ENCODE results near the gene ABLIM2. TPM values are rescaled to one million over a fixed set of nuclear protein-coding genes. Genes with fewer than 3 reads are reported as not detected.

Gene ABLIM2
- total and polyA plus RNA-seq, 2 of the 8 experiments (the other 6 are each of a cell fraction or from before 2014, with no cell fraction given) = 2.8 to 3.0 TPM

DNA sequence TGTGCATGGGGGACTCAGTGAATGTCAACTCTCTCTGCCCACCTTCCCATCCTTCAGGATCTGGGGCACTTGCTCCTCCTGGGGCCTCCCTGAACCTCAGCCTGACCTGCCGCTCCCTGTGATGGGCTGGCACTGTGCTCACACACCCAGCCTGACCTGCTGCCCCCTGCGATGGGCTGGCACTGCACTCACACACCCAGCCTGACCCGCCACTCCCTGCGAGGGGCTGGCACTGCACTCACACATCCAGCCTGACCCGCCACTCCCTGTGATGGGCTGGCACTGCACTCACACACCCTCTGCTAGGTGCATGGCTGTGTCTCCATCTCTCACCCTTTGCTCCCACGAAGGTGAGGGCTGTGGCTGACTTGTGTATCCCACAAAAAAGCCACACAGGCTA, 103.4 kb downstream of the ABLIM2 start:
- Histone ChIP-seq H2AFZ (ENCODE audit: low read length) (no peak overlapping the region), H4K8ac (ENCODE audit: extremely low read depth, insufficient read depth, low read length) (no peak overlapping the region; the same call in 1 of the 2 replicates), H3K23ac (ENCODE audit: insufficient read length) (no peak overlapping the region), H3K36me3 (ENCODE audit: control insufficient read depth in 2 of 4, insufficient read depth in 4 of 4, low read length in 3 of 4) (no peaks in the 10 kb centered on the region), H3K14ac (ENCODE audit: insufficient read length) (no peak overlapping the region), H2BK15ac (ENCODE audit: low read length) (no peak overlapping the region), H3K27me3 (replicated peaks in 1 of 4; ENCODE audit: control insufficient read depth in 3 of 4, extremely low read depth in 1 of 4, insufficient read depth in 3 of 4, low read length in 3 of 4) (no peaks in the 10 kb centered on the region), H3K56ac (replicated peaks; ENCODE audit: insufficient read length, low read depth, low read length) (no peak overlapping the region), H3K9me3 (ENCODE audit: insufficient read depth in 2 of 2, low read depth in 1 of 2, low read length in 1 of 2) (peaks cover 11 to 13% of the 10 kb centered on the region in 2 experiments; a peak in 3 of 4 replicates), H3K23me2 (ENCODE audit: low read depth, low read length) (no peaks in the 10 kb centered on the region), H3K4me3 (ENCODE audit: extremely low read depth in 1 of 4, insufficient read depth in 2 of 4, low read depth in 3 of 4, low read length in 4 of 4) (no peak overlapping the region), H2BK12ac (ENCODE audit: low read depth, low read length) (peak overlapping the region; percentile 80; the same call in 1 of the 2 replicates), H3K18ac (ENCODE audit: extremely low read depth, low read length) (no peak overlapping the region; the same call in 1 of the 2 replicates), H3K9ac (replicated peaks in 1 of 4; ENCODE audit: extremely low read depth in 1 of 4, low read depth in 3 of 4, low read length in 3 of 4) (no peak overlapping the region), H3K79me1 (ENCODE audit: low read depth, low read length) (no peaks in the 10 kb centered on the region), H4K20me1 (replicated peaks in 1 of 2; ENCODE audit: control insufficient read depth in 1 of 2, insufficient read depth in 2 of 2, low read length in 2 of 2) (no peaks in the 10 kb centered on the region), H3K27ac (ENCODE audit: low read depth, low read length) (no peak overlapping the region), H4K5ac (ENCODE audit: insufficient read length, low read depth, low read length) (no peak overlapping the region), H3K4me1 (replicated peaks in 1 of 4; ENCODE audit: control insufficient read depth in 3 of 4, insufficient read depth in 4 of 4, low read length in 3 of 4) (peaks cover 0 to 13% (median 8%) of the 10 kb centered on the region in 4 experiments; a peak in 6 of 7 replicates), H2AK5ac (ENCODE audit: low read depth, low read length) (no peak overlapping the region), H2BK20ac (ENCODE audit: low read length) (no peak overlapping the region), H4K91ac (replicated peaks; ENCODE audit: insufficient read length, low read length) (no peak overlapping the region), H3K79me2 (ENCODE audit: control insufficient read depth in 1 of 2, insufficient read depth in 2 of 2, low read length in 2 of 2) (no peaks in the 10 kb centered on the region), H3K4ac (replicated peaks; ENCODE audit: insufficient read length, low read depth, low read length) (no peak overlapping the region), H2BK5ac (ENCODE audit: low read depth, low read length) (no peak overlapping the region), H2BK120ac (replicated peaks; ENCODE audit: low read depth, low read length) (no peak overlapping the region), H3K4me2 (ENCODE audit: insufficient read depth in 1 of 2, low read depth in 2 of 2, low read length in 2 of 2) (no peak overlapping the region)
- POLR2A ChIA-PET (ENCODE audit: partially characterized antibody) = interaction anchor here (1.1 kb wide), 1 partner anchor 14 kb away, joined by 3 read pairs; no protein-coding TSS in a partner anchor
- FAIRE-seq = no peak
- 98% methylated on average over 5 of the region's 6 CpGs; no CpG with 5 or more reads in 1 of the 2 experiments for WGBS, 2 experiments (ENCODE audit: extremely low coverage in 1 of 2, insufficient coverage in 1 of 2, insufficient read length in 1 of 2, insufficient replicate concordance in 2 of 2, low coverage in 1 of 2, low lambda C conversion rate in 2 of 2, missing lambda C conversion rate in 1 of 2)
- CTCF ChIA-PET (ENCODE audit: partially characterized antibody) = no interaction called here
- no peak for DNase-seq (ENCODE audit: low read depth in 1 of 2, low spot score in 2 of 2)
- TF ChIP-seq, protein P1, sequence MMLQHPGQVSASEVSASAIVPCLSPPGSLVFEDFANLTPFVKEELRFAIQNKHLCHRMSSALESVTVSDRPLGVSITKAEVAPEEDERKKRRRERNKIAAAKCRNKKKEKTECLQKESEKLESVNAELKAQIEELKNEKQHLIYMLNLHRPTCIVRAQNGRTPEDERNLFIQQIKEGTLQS (IDR thresholded peaks at IDR 0.05; ENCODE audit: insufficient read depth, low read depth, low read length) = no peak
- no peak for TF ChIP-seq TBP (IDR thresholded peaks at IDR 0.05; ENCODE audit: low read depth, low read length)
- TF ChIP-seq TAF7 (optimal IDR thresholded peaks at IDR 0.05; ENCODE audit: borderline replicate concordance, low read depth, low read length) = no peak
- TF ChIP-seq, protein P2, sequence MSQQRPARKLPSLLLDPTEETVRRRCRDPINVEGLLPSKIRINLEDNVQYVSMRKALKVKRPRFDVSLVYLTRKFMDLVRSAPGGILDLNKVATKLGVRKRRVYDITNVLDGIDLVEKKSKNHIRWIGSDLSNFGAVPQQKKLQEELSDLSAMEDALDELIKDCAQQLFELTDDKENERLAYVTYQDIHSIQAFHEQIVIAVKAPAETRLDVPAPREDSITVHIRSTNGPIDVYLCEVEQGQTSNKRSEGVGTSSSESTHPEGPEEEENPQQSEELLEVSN (IDR thresholded peaks at IDR 0.05) = no peak
- no peak for TF ChIP-seq SP2 (IDR thresholded peaks at IDR 0.05; ENCODE audit: low read length)
- no peak for TF ChIP-seq BACH1 (IDR thresholded peaks at IDR 0.05; ENCODE audit: low read length)
- TF ChIP-seq, protein P3, sequence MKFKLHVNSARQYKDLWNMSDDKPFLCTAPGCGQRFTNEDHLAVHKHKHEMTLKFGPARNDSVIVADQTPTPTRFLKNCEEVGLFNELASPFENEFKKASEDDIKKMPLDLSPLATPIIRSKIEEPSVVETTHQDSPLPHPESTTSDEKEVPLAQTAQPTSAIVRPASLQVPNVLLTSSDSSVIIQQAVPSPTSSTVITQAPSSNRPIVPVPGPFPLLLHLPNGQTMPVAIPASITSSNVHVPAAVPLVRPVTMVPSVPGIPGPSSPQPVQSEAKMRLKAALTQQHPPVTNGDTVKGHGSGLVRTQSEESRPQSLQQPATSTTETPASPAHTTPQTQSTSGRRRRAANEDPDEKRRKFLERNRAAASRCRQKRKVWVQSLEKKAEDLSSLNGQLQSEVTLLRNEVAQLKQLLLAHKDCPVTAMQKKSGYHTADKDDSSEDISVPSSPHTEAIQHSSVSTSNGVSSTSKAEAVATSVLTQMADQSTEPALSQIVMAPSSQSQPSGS (IDR thresholded peaks at IDR 0.05; ENCODE audit: low read length) = no peak
- TF ChIP-seq, protein P4, sequence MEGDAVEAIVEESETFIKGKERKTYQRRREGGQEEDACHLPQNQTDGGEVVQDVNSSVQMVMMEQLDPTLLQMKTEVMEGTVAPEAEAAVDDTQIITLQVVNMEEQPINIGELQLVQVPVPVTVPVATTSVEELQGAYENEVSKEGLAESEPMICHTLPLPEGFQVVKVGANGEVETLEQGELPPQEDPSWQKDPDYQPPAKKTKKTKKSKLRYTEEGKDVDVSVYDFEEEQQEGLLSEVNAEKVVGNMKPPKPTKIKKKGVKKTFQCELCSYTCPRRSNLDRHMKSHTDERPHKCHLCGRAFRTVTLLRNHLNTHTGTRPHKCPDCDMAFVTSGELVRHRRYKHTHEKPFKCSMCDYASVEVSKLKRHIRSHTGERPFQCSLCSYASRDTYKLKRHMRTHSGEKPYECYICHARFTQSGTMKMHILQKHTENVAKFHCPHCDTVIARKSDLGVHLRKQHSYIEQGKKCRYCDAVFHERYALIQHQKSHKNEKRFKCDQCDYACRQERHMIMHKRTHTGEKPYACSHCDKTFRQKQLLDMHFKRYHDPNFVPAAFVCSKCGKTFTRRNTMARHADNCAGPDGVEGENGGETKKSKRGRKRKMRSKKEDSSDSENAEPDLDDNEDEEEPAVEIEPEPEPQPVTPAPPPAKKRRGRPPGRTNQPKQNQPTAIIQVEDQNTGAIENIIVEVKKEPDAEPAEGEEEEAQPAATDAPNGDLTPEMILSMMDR (IDR thresholded peaks at IDR 0.05; ENCODE audit: control extremely low read depth in 1 of 3, insufficient read depth in 1 of 3, low read depth in 1 of 3, low read length in 3 of 3) = no peak

All from H1 (cell line).